ENCODE measurements around the gene LY6G5B. TPM values are rescaled to one million over a fixed set of nuclear protein-coding genes. Genes with fewer than 3 reads are reported as not detected.

The LY6G5B gene
- total RNA-seq, 1 experiment from 2014 or later, result 5.3 TPM

GRCh38 chr6:31687860-31688693 is 18.3 kb downstream of the LY6G5B start:
- BruUV-seq (replicated peaks), result no TSS peak
- Histone ChIP-seq H3K36me3 (ENCODE audit: low read depth, low read length) (peaks cover 8% of the 10 kb centered on the region; the same call in 1 of the 2 replicates), H3K9ac (ENCODE audit: low read length) (no peak overlapping the region), H3K4me1 (ENCODE audit: insufficient read depth, low read length) (0 out of 2 replicates have a peak, but pooled peaks cover 3% of the 10 kb centered on the region), H3K9me2 (replicated peaks; ENCODE audit: low read length) (no peaks in the 10 kb centered on the region), H2AFZ (ENCODE audit: low read length) (no peak overlapping the region), H4K20me1 (ENCODE audit: low read length) (no peaks in the 10 kb centered on the region), H3K27me3 (ENCODE audit: low read length) (no peaks in the 10 kb centered on the region), H3K27ac (ENCODE audit: low read length) (no peak overlapping the region), H3F3A (ENCODE audit: low read length, unreplicated experiment) (no peaks in the 10 kb centered on the region), H3K79me2 (ENCODE audit: low read length) (no peaks in the 10 kb centered on the region), H3K4me3 (ENCODE audit: low read length) (no peak overlapping the region), H3K9me3 (ENCODE audit: low read length) (no peaks in the 10 kb centered on the region), H3K4me2 (ENCODE audit: low read length) (no peak overlapping the region)
- no peak for TF ChIP-seq EZH2phosphoT487 (IDR thresholded peaks at IDR 0.05; ENCODE audit: borderline replicate concordance, low read length)
- no peak for TF ChIP-seq CTCF (conservative IDR thresholded peaks at IDR 0.05; ENCODE audit: low read depth, low read length)
- no peak for TF ChIP-seq EZH2 (IDR thresholded peaks at IDR 0.05; ENCODE audit: low read length, unreplicated experiment)
- intact Hi-C loops (cut with micrococcal nuclease), result loop anchor here (10.0 kb wide), 2 partner anchors 147 to 177 kb away; partner anchors contain the start of gene NEU1
- no peak for DNase-seq
- CTCF ChIA-PET, result no interaction called here
- POLR2A ChIA-PET (ENCODE audit: unreplicated experiment), result no interaction called here
- no peak for ATAC-seq

- intact Hi-C loops (cut with micrococcal nuclease), result loop anchor here (10.0 kb wide), 2 partner anchors 145 to 175 kb away; partner anchors contain the start of gene NEU1
- no peaks in the 10 kb centered on the region for H3F3A ChIP-seq (ENCODE audit: low read length, unreplicated experiment)
- H4K20me1 ChIP-seq (ENCODE audit: low read length), result no peaks in the 10 kb centered on the region
- ChIA-PET POLR2A (ENCODE audit: unreplicated experiment) (interaction anchor here (0.6 kb wide), 1 partner anchor 31 kb away, joined by 3 read pairs; no protein-coding TSS in a partner anchor), CTCF (no interaction called here)
- no TSS peak for BruUV-seq (replicated peaks)
- no peaks in the 10 kb centered on the region for H3K79me2 ChIP-seq (ENCODE audit: low read length)
- no peak for TF ChIP-seq EZH2phosphoT487 (IDR thresholded peaks at IDR 0.05; ENCODE audit: borderline replicate concordance, low read length)
- TF ChIP-seq CTCF (conservative IDR thresholded peaks at IDR 0.05; ENCODE audit: low read depth, low read length), result peak; percentile 61
- no peak for TF ChIP-seq EZH2 (IDR thresholded peaks at IDR 0.05; ENCODE audit: low read length, unreplicated experiment)
- H3K4me1 ChIP-seq (ENCODE audit: insufficient read depth, low read length), result 0 out of 2 replicates have a peak, but pooled peaks cover 3% of the 10 kb centered on the region
- H3K4me3 ChIP-seq (ENCODE audit: low read length), result no peak overlapping the region
- DNase-seq (no peak), ATAC-seq (0 out of 2 replicates have a peak, but pooled peaks have one; percentile 35)
- no peak overlapping the region for H3K9ac ChIP-seq (ENCODE audit: low read length)
- no peaks in the 10 kb centered on the region for H3K9me2 ChIP-seq (replicated peaks; ENCODE audit: low read length)
- no peaks in the 10 kb centered on the region for H3K9me3 ChIP-seq (ENCODE audit: low read length)
- H3K27ac ChIP-seq (ENCODE audit: low read length), result no peak overlapping the region
- peaks cover 8% of the 10 kb centered on the region; the same call in 1 of the 2 replicates for H3K36me3 ChIP-seq (ENCODE audit: low read depth, low read length)
- no peak overlapping the region for H3K4me2 ChIP-seq (ENCODE audit: low read length)
- no peak overlapping the region for H2AFZ ChIP-seq (ENCODE audit: low read length)
- H3K27me3 ChIP-seq (ENCODE audit: low read length), result no peaks in the 10 kb centered on the region
These were observed 19.7 kb downstream of the LY6G5B start for GRCh38 chr6:31689249-31690110.

All from PC-3 (cell line).